Hepatocyte (in vitro differentiated cells): Measurements from ENCODE around the gene ERGIC1. TPM values are rescaled to one million over a fixed set of nuclear protein-coding genes. Genes with fewer than 3 reads are reported as not detected.
A peak's percentile ranks its signal among the peaks of the same experiment; 100 is the strongest.

ENCODE experiments used
- DNase-seq: peaks from one replicate; pipeline ENCODE4 v3.0.0-alpha.2; 2016; ENCODE audit warnings: low spot score
- H2AFZ ChIP-seq: fragments of 200-600 bp; sonication (generic); 2 replicates; pipeline ENCODE4 v1.6.0; 2016; ENCODE audit warnings: antibody characterized with exemption, mild to moderate bottlenecking
- H3K27ac ChIP-seq: fragments of 200-600 bp; sonication (generic); 2 replicates; pipeline ENCODE4 v1.5.1; 2016; ENCODE audit warnings: mild to moderate bottlenecking
- H3K27me3 ChIP-seq: fragments of 200-600 bp; sonication (generic); 2 replicates; pipeline ENCODE4 v1.6.1; 2016
- H3K36me3 ChIP-seq: fragments of 200-600 bp; sonication (generic); replicated peaks from 2 replicates; pipeline ENCODE4 v1.5.1; 2016; ENCODE audit warnings: low read depth; ENCODE audit not compliant: insufficient read depth
- H3K4me1 ChIP-seq: fragments of 200-600 bp; sonication (generic); 2 replicates; pipeline ENCODE4 v1.5.1; 2016; ENCODE audit warnings: mild to moderate bottlenecking, moderate library complexity; ENCODE audit not compliant: insufficient read depth
- H3K4me2 ChIP-seq: fragments of 200-600 bp; sonication (generic); 2 replicates; pipeline ENCODE4 v1.6.0; 2016
- H3K4me3 ChIP-seq: fragments of 200-600 bp; sonication (generic); 2 replicates; pipeline ENCODE4 v1.5.1; 2016; ENCODE audit warnings: mild to moderate bottlenecking
- H3K79me2 ChIP-seq: fragments of 200-600 bp; sonication (generic); 2 replicates; pipeline ENCODE4 v1.6.0; 2017; ENCODE audit warnings: mild to moderate bottlenecking
- H3K9me2 ChIP-seq: fragments of 200-600 bp; sonication (generic); replicated peaks from 2 replicates; pipeline ENCODE4 v1.6.0; 2017; ENCODE audit warnings: mild to moderate bottlenecking; ENCODE audit not compliant: insufficient read depth
- H3K9me3 ChIP-seq: fragments of 200-600 bp; sonication (generic); 2 replicates; pipeline ENCODE4 v1.5.1; 2016; ENCODE audit warnings: low read depth, mild to moderate bottlenecking
- H4K20me1 ChIP-seq: fragments of 200-600 bp; sonication (generic); 2 replicates; pipeline ENCODE4 v1.6.0; 2016; ENCODE audit warnings: mild to moderate bottlenecking; ENCODE audit not compliant: insufficient read depth, poor library complexity, severe bottlenecking
- CTCF ChIP-seq: fragments of 200-600 bp; sonication (generic); IDR thresholded peaks from 2 replicates; pipeline ENCODE4 v1.5.1; 2016; ENCODE audit warnings: antibody characterized with exemption, mild to moderate bottlenecking; ENCODE audit not compliant: poor library complexity
- EZH2 ChIP-seq: fragments of 200-600 bp; sonication (generic); IDR thresholded peaks from 2 replicates; pipeline ENCODE4 v1.6.1; 2016; ENCODE audit warnings: antibody characterized with exemption, mild to moderate bottlenecking, borderline replicate concordance
- EZH2phosphoT487 ChIP-seq: fragments of 200-600 bp; sonication (generic); IDR thresholded peaks from one replicate; pipeline ENCODE4 v1.6.1; 2018; ENCODE audit warnings: antibody characterized with exemption, mild to moderate bottlenecking, low read depth, moderate library complexity; ENCODE audit not compliant: unreplicated experiment, severe bottlenecking
- whole genome bisulfite sequencing: methylation state at CpG from one replicate; pipeline ENCODE4 v1.1.6; 2016; ENCODE audit warnings: low lambda C conversion rate; ENCODE audit errors: missing lambda C conversion rate; 5-methylcytosine and 5-hydroxymethylcytosine counted together
- polyA plus RNA-seq: library from polyadenylated mRNA; unstranded; fragments of >200 nt; fragmentation: Nextera tagmentation; extraction: Ambion mirVana; gene quantifications from 2 replicates; pipeline ENCODE4 v1.2.1, GENCODE V29; 2016
- total RNA-seq: library from RNA; depleted of rRNA; stranded (reverse); fragments of >200 nt; gene quantifications from 2 replicates; pipeline ENCODE4 v1.2.3, GENCODE V29; 2014

Gene ERGIC1
- total and polyA plus RNA-seq, 2 experiments from 2014 or later, result 39.1 to 107 TPM

DNA sequence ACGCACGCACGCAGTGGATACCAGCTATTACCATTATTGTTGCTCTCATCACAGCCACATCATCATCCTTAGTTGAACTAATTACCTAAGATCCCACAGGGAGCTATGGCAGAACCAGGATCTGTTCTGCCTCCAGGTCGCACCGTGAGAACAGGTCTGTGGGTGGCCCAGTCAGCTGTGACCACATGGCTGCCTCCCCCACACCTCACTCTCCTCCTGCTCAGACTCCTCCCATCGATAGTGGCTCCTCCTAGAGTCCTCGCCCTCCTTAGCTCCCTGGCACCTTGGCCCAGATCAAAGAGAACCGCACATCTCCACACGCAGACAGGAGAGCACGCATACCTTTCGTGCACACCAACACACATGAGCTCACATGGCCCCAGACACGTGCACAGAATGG, 92.7 kb downstream of the ERGIC1 start:
- Histone ChIP-seq H3K27me3 (no peaks in the 10 kb centered on the region), H3K36me3 (no peaks in the 10 kb centered on the region), H2AFZ (no peak overlapping the region), H3K79me2 (no peaks in the 10 kb centered on the region), H3K9me3 (no peaks in the 10 kb centered on the region), H3K27ac (no peak overlapping the region), H3K4me2 (no peak overlapping the region), H3K4me1 (no peaks in the 10 kb centered on the region), H4K20me1 (no peaks in the 10 kb centered on the region), H3K4me3 (no peak overlapping the region), H3K9me2 (no peaks in the 10 kb centered on the region)
- no peak for DNase-seq
- no peak for TF ChIP-seq CTCF
- TF ChIP-seq EZH2phosphoT487, result no peak
- no peak for TF ChIP-seq EZH2
- WGBS, result 89% methylated on average over 12 of the region's 12 CpGs

GRCh38 chr5:172929371-172929838, 95.4 kb downstream of the ERGIC1 start:
- Histone ChIP-seq H3K9me2 (no peaks in the 10 kb centered on the region), H3K4me1 (no peaks in the 10 kb centered on the region), H4K20me1 (no peaks in the 10 kb centered on the region), H3K4me2 (no peak overlapping the region), H3K27me3 (no peaks in the 10 kb centered on the region), H3K9me3 (no peaks in the 10 kb centered on the region), H2AFZ (no peak overlapping the region), H3K27ac (no peak overlapping the region), H3K79me2 (no peaks in the 10 kb centered on the region), H3K36me3 (no peaks in the 10 kb centered on the region), H3K4me3 (no peak overlapping the region)
- DNase-seq, result no peak
- 99% methylated on average over 3 of the region's 3 CpGs for WGBS
- TF ChIP-seq EZH2, result no peak
- TF ChIP-seq EZH2phosphoT487, result no peak
- no peak for TF ChIP-seq CTCF

- Histone ChIP-seq H3K36me3 (no peaks in the 10 kb centered on the region), H3K27ac (peak overlapping the region; percentile 11), H3K9me2 (no peaks in the 10 kb centered on the region), H3K4me2 (no peak overlapping the region), H3K4me1 (no peaks in the 10 kb centered on the region), H2AFZ (no peak overlapping the region), H3K27me3 (no peaks in the 10 kb centered on the region), H3K4me3 (no peak overlapping the region), H4K20me1 (no peaks in the 10 kb centered on the region), H3K79me2 (no peaks in the 10 kb centered on the region), H3K9me3 (no peaks in the 10 kb centered on the region)
- DNase-seq, result peak; percentile 42
- TF ChIP-seq CTCF (no peak), EZH2phosphoT487 (no peak), EZH2 (no peak)
- 79% methylated on average over 9 of the region's 9 CpGs for WGBS
Observed at GRCh38 chr5:172931001-172931536, 97.0 kb downstream of the ERGIC1 start.
